Fibroblast of upper back skin (primary cell): ENCODE data around the gene C3.

Experiments used
- DNase-seq: peaks from one replicate; pipeline ENCODE4 v3.0.0-alpha.2; 2013

C3 gene

GRCh38 chr19:6744381-6745301 is 24.2 kb upstream of the C3 start:
- peak; percentile 82 for DNase-seq

- no peak for DNase-seq
These were observed 23.4 kb upstream of the C3 start for GRCh38 chr19:6743714-6744380.

GRCh38 chr19:6743066-6743465 is 22.6 kb upstream of the C3 start:
- DNase-seq, result no peak

GRCh38 chr19:6740589-6741343 is 20.3 kb upstream of the C3 start:
- peak; percentile 28 for DNase-seq

- DNase-seq, result no peak
These were observed 19.6 kb upstream of the C3 start for GRCh38 chr19:6739883-6740588.

GRCh38 chr19:6739390-6739882 is 19.0 kb upstream of the C3 start, which contains the start of gene TRIP10:
TSS of gene TRIP10 (plus strand) at chr19:6739680. CDS start at chr19:6739762, 82 bp downstream.
- DNase-seq, result peak; percentile 84

- DNase-seq, result no peak
These were observed 18.4 kb upstream of the C3 start for GRCh38 chr19:6738787-6739389.

GRCh38 chr19:6737873-6738786 is 17.7 kb upstream of the C3 start:
- DNase-seq, result peak; percentile 87

- peak; percentile 100 for DNase-seq
These were observed 16.9 kb upstream of the C3 start, which contains the start of gene GPR108 for GRCh38 chr19:6737284-6737872. TSS of gene GPR108 (minus strand) at chr19:6737580. CDS start at chr19:6737576, 4 bp downstream.

- DNase-seq, result no peak
These were observed 16.4 kb upstream of the C3 start for GRCh38 chr19:6736917-6737283.

- DNase-seq, result peak; percentile 87
These were observed 15.9 kb upstream of the C3 start for GRCh38 chr19:6736169-6736916.

GRCh38 chr19:6735181-6735911 is 14.9 kb upstream of the C3 start:
- no peak for DNase-seq

- no peak for DNase-seq
These were observed 13.7 kb upstream of the C3 start for GRCh38 chr19:6734096-6734696.

GRCh38 chr19:6733338-6734095 is 13.1 kb upstream of the C3 start:
- DNase-seq, result no peak

- DNase-seq, result no peak
These were observed 12.4 kb upstream of the C3 start for GRCh38 chr19:6732803-6733337.

- no peak for DNase-seq
These were observed 11.4 kb upstream of the C3 start for GRCh38 chr19:6731822-6732221.

GRCh38 chr19:6730941-6731670 is 10.7 kb upstream of the C3 start:
- DNase-seq, result no peak
